Stimulated activated CD4-positive, alpha-beta T cell treated with anti-CD3 and anti-CD28 coated beads, Interleukin-1b, Interleukin-23, amount 100 ng/mL, for 48 hours (primary cell): Measurements from ENCODE around the gene ERO1B.
A peak's percentile ranks its signal among the peaks of the same experiment; 100 is the strongest.

Source experiments
- DNase-seq: peaks from one replicate; pipeline ENCODE4 v3.0.0-alpha.2; 2020

ERO1B gene

DNA sequence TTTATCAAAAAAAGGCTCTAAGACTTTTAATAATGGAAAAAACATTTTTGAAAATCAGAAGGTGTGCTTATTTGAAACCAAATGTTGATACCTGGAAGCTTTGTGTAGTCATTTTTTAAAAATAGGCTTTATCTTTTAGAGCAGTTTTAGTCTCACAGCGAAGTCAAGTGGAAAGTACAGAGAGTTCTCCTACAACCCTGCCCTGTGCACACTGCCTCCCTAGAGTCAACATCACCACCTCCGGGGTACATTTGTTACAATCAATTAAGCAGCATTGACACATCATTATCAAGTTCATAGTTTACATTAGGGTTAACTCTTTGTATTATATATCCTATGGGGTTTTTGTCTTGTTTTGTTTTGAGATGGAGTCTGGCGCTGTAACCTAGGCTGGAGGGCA lies 10.7 kb upstream of the ERO1B start:
- DNase-seq, result no peak

DNA sequence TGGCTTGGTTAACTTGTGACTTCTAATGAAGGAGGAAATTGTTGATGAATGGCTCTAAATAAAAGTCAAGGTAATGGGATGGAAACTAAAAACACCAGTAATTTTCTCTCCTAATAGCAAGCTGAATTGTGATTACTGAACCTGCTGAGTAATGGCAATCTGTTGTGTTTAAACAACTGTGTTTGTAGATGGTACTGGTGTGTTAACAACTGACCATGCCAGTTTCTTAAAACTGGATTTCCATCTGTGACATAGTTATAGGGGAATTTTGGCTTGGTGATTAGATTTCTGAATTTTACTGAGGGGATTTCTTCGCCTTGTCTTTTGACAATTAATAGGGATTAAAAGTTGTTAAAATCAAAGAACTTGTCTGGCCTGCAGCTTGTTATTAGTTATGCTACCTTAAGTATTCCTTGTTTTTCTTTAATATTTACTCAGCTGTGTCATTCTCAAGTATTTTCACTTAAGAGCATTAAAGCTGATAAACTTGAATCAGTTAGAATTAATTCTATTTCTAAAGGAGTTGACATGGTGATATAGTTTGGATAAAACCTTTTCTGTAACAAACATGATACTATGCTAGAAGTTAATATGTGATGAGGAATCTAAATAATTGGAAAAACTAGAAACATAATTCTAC lies 7.9 kb upstream of the ERO1B start:
- no peak for DNase-seq

GRCh38 chr1:236288620-236288976 lies 6.8 kb upstream of the ERO1B start:
- no peak for DNase-seq

DNA sequence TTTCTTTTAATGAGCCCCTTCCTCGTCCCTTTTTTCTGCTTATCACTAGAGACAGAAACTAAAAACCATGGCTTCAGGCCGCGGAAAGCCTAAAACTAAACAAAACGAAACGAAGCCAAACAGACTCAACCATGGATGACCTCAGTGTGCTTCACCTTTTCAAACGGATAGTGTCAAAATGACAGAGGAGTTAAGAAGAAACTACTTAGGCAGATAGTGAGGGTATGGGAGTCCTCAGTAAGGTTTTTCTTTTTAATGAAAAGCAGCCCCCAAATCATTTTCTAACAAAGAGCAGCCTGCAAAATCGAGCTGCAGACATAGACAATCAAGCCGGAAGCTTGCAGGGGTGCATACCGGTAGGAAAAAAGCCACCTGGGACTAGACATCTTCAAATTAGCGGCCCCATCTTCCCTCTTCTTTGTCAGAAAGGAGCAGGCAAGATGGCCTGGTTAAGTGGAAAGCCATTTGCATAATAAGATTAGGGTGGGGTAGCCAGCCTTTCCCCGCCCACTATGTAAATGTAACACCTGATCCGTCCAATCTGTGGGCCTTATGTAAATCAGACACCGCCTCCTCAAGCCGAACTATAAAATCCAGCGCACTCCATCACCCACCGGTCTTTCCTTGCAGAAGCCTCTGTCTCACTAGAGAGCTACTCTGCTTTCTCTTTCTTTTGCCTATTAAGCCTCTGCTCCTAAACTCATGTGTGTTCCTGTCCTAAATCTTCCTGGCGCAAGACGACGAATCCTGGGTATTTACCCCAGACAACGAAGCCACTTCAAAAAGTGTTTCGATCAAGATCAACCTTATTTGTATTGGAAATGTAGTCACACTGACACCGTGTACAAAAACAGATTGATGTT lies 6.2 kb upstream of the ERO1B start:
- no peak for DNase-seq

DNA sequence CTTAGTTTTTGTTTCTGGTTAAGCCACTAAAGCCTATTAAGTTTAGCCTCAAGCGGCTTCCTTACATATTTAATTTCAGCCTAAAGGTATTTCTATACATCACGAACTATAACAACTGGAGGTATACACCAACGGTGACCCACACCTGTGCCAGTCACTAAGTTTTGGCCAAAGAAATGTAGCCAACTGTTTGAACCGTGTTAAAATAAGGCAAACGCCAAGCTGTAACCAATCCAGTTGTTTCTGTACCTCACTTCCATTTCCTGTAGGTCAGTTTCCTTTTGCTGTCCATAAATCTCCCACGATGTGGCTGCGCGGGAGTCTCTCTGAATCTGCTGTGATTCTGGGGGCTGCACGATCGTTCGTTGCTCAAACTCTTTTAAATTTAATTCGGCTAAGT lies 5.6 kb upstream of the ERO1B start:
- DNase-seq, result no peak

GRCh38 chr1:236284291-236284721 lies 2.5 kb upstream of the ERO1B start:
- peak; percentile 34 for DNase-seq

DNA sequence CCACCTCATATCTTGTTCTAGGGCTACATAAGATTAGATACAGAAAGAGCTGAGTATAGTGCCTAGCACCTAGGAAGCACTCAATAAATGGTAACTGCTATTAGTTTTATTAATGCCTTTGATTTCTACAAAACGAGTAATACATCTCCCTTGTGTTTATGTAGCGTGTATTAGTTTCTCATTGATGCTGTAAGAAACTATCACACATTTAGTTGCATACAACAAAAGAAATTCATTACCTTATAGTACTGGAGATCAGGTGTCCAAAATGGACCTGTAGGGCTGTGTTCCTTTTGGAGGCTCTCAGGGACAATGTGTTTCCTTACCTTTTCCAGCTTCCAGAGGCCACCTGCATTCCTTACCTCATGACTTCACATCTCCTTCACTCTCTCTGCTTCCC lies 961 bp upstream of the ERO1B start:
- DNase-seq, result no peak

GRCh38 chr1:236282425-236282716 lies 613 bp upstream of the ERO1B start:
- DNase-seq, result peak; percentile 36

DNA sequence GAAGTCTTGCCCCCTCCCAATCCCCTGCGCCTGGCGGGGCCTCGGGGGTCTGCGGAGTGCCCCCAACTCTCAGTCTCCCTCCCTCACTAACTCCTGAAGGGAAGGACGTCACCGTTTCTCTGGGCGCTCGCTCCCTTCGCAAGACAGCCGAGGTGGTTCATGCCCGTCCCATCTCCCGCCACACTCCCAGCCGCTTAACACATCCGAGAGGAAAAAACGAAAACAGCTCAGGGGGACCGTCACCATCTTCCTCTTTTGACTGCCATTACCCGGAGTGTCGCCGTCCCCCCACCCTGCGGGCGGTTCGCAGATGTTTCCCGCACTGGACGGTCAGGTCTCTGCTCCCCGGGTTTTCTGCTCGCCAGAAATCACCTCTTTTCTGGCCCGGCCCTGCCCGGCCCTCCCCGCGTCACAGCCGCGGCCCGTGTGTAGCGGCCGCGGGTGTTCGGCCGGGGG lies 532 bp downstream of the ERO1B start:
- peak; percentile 13 for DNase-seq

DNA sequence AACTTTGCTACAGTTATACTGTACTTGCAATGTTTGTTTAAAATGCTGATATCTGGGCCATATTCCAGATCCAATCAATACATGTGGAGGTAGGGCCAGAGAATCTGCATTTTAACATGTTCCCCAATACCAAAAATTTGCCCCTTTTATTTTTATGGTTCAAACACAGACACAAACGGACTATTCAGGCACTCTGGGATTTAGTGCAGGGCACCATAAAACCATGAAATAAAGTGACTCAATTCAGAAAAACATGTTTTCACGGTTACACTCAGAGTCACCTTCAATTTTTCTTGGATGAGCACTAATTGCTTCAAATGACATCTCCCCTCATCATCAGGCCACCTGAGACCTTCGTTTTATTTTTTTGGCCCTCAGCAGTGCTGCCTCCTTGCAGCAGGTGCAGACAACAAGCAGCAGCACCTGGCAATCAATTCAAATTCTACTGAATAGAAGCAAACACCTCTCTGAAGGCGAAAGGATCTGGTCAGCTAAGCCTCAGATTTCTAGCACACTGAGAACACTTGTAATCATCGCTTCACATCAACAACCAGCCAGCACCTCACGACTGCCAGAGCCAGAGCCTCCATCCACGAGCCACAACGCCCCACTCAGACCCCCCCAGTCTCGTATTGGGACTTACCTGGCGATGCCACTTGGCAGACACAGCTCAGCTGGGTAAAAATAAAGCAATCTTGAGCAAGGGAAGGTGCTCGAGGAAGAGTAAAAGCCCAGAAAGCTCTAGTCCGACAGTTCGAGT lies 1.1 kb downstream of the ERO1B start:
- no peak for DNase-seq

DNA sequence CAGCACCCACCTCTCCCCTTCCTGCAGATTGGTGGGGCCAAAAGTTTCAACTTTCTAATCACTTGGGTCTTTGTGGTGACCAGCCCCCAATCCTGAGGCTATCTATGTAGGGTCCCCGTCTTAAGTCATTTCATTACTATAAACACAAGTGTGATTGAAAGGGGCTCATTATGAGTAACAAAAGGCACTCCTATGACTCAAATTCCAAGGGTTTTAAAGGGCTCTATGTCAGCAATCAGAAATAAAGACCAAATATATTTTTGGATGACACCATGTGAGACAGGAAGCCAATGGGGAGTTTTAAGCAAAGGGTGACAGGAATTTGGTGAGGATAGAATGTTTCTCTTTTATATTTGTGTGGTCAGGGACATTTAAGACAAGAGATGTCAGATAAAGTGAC lies 6.2 kb downstream of the ERO1B start:
- no peak for DNase-seq

GRCh38 chr1:236275061-236275460 lies 6.7 kb downstream of the ERO1B start:
- DNase-seq, result no peak

GRCh38 chr1:236273358-236273757 lies 8.4 kb downstream of the ERO1B start:
- DNase-seq, result no peak

DNA sequence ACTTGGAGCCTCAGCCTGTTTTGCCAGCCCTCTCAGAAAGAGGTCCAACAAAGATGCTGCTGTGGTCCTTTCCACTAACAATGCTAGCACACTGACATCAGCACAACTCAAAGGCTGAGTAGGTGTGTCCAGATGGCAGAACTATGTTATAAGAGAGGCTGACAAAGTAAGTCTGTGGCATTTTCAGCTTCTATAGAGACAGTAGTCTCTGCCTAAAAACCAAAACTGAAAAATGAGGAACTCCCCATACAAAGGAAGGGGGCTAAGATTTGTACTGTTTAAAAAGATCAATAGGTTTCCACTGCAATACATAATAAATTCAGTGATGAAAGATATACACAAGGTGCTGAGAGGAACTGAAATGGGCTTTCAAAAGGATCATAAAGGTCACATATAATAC lies 12.3 kb downstream of the ERO1B start:
- no peak for DNase-seq

- no peak for DNase-seq
Measured at GRCh38 chr1:236261898-236262297, 19.9 kb downstream of the ERO1B start.

GRCh38 chr1:236261033-236261432 lies 20.7 kb downstream of the ERO1B start:
- DNase-seq, result no peak

DNA sequence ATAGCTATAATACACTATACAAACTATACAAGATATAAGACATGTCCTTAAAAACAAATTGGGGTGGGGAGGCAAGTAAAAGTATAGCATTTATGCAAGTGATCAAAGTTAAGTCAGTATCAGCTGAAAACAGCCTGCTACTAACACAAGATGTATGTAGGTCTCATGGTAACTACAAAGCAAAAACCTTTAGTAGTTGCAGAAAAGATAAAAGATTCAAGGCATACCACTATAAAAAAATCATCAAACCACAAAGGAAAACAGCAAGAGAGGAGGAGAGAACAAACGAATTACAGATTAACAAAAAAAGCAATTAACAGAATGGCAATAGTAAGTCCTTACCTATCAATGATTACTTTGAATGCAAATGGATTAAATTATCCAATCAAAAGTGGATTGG lies 22.7 kb downstream of the ERO1B start:
- DNase-seq, result no peak

GRCh38 chr1:236258114-236258622 lies 23.6 kb downstream of the ERO1B start:
- no peak for DNase-seq

GRCh38 chr1:236257216-236257615 lies 24.5 kb downstream of the ERO1B start:
- no peak for DNase-seq

GRCh38 chr1:236253918-236254637 lies 27.7 kb downstream of the ERO1B start:
- DNase-seq, result no peak

DNA sequence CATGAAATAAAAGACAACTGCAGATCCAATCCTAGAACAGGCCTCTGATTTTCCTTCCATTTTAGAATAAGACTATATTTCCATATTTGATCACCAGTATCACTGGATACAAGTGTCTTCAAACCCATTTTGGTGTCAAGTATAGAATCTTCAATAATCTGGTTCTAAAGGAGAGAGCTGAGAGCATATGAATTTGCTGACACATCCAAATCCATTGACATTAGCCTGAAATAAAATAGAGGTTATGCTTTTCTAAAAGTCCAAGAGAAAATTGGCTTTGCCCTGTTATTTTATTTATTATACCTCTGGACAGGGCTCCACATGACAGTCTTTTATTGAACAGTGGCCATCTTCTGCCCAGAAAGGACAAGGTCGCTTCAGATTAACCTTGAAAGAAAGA lies 28.6 kb downstream of the ERO1B start:
- no peak for DNase-seq

DNA sequence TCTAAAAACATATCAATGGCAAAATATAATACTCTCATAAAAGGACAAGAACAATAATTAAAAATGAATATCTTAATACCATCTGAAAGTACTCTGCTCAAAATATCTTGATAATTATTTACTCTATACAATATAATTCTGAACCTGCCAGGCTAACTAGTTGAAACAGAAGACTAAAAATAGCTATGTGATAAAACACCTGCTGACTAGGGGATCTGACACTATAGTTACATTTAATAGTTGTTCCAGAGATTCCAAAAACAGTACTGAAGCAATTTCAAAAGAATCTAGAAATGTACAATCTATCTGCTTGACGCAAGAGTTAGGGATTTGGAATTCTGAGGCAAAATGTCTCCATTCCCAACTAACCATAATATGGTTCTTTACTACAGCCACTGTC lies 30.2 kb downstream of the ERO1B start:
- no peak for DNase-seq

DNA sequence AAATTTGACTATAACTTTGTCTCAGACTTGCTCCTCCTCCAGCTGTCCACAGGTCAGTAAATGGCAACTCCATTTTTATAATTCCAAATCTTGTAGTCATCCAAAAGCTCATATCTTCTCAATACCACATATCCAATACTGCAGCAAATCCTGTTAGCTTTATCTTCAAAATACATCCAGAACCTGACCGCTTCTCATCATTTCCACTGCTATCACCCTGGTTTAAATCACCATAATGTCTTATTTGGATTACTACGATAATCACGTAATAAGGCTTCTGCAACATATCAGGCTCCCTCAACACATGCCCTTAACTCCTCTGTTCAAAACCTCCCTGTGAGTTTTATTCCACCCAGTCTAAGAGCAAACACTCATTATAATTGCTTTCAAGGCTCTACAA lies 34.5 kb downstream of the ERO1B start:
- DNase-seq, result no peak
